ENCODE data around the gene PHC3.

GRCh38 chr3:170090601-170090981 lies 90.9 kb downstream of the PHC3 start:
- TF ChIP-seq CTCF (IDR thresholded peaks at IDR 0.05; ENCODE audit: poor library complexity, severe bottlenecking) = no peak
- TF ChIP-seq POLR2AphosphoS5 (IDR thresholded peaks at IDR 0.05) = no peak
- TF ChIP-seq MXI1 (conservative IDR thresholded peaks at IDR 0.05; ENCODE audit: poor library complexity, severe bottlenecking) = no peak

Measured in neural cell (in vitro differentiated cells).